Measurements from ENCODE around the gene COPB1. TPM values are rescaled to one million over a fixed set of nuclear protein-coding genes. Genes with fewer than 3 reads are reported as not detected.

The COPB1 gene
- total RNA-seq, 1 donor from 2014 or later = 135 TPM

- Mint-ChIP-seq H3K27me3 (ENCODE audit: unreplicated experiment) (no peaks in the 10 kb centered on the region), H3K4me3 (ENCODE audit: unreplicated experiment) (no peak overlapping the region), H3K27ac (ENCODE audit: unreplicated experiment) (peak overlapping the region; percentile 14), H3K4me1 (ENCODE audit: unreplicated experiment) (no peaks in the 10 kb centered on the region), H3K9me3 (ENCODE audit: unreplicated experiment) (no peaks in the 10 kb centered on the region), H3K36me3 (ENCODE audit: unreplicated experiment) (peaks cover 59% of the 10 kb centered on the region)
- TF ChIP-seq, protein P1, sequence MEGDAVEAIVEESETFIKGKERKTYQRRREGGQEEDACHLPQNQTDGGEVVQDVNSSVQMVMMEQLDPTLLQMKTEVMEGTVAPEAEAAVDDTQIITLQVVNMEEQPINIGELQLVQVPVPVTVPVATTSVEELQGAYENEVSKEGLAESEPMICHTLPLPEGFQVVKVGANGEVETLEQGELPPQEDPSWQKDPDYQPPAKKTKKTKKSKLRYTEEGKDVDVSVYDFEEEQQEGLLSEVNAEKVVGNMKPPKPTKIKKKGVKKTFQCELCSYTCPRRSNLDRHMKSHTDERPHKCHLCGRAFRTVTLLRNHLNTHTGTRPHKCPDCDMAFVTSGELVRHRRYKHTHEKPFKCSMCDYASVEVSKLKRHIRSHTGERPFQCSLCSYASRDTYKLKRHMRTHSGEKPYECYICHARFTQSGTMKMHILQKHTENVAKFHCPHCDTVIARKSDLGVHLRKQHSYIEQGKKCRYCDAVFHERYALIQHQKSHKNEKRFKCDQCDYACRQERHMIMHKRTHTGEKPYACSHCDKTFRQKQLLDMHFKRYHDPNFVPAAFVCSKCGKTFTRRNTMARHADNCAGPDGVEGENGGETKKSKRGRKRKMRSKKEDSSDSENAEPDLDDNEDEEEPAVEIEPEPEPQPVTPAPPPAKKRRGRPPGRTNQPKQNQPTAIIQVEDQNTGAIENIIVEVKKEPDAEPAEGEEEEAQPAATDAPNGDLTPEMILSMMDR (IDR thresholded peaks at IDR 0.05) = no peak
- no peak for DNase-seq (ENCODE audit: extremely low spot score, unreplicated experiment)
Measured at GRCh38 chr11:14480716-14481115, 18.9 kb downstream of the COPB1 start.

GRCh38 chr11:14471127-14471526 lies 28.5 kb downstream of the COPB1 start:
- no peak overlapping the region for H3K4me3 Mint-ChIP-seq (ENCODE audit: unreplicated experiment)
- no peaks in the 10 kb centered on the region for H3K27me3 Mint-ChIP-seq (ENCODE audit: unreplicated experiment)
- no peak overlapping the region for H3K27ac Mint-ChIP-seq (ENCODE audit: unreplicated experiment)
- DNase-seq (ENCODE audit: extremely low spot score, unreplicated experiment) = no peak
- TF ChIP-seq, protein P1 (IDR thresholded peaks at IDR 0.05) = no peak
- peaks cover 69% of the 10 kb centered on the region for H3K36me3 Mint-ChIP-seq (ENCODE audit: unreplicated experiment)
- H3K9me3 Mint-ChIP-seq (ENCODE audit: unreplicated experiment) = no peaks in the 10 kb centered on the region
- H3K4me1 Mint-ChIP-seq (ENCODE audit: unreplicated experiment) = peaks cover 2% of the 10 kb centered on the region

DNA sequence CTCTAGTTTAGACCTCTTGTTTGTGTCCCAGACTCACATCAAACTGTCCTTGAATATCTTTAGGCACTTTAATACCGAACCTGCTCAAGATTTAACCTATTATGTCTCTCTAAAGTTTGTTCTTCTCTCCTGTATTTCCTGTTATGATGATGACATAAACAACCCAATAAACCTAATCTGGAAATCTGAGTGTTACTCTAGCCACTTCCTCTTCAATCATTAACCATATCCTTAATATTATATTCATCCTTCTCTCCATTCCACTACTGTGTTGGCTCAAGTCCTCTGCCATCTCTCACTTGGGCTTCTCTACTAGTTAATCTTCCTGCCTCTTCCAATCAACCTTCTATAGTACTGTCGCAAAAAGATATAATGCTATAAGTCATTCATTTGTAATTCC lies 36.0 kb downstream of the COPB1 start:
- H3K4me3 Mint-ChIP-seq (ENCODE audit: unreplicated experiment) = no peak overlapping the region
- no peak overlapping the region for H3K27ac Mint-ChIP-seq (ENCODE audit: unreplicated experiment)
- H3K36me3 Mint-ChIP-seq (ENCODE audit: unreplicated experiment) = peaks cover 49% of the 10 kb centered on the region

GRCh38 chr11:14460147-14460546 lies 39.5 kb downstream of the COPB1 start:
- TF ChIP-seq, protein P1 (IDR thresholded peaks at IDR 0.05) = no peak
- Mint-ChIP-seq H3K4me1 (ENCODE audit: unreplicated experiment) (no peaks in the 10 kb centered on the region), H3K27ac (ENCODE audit: unreplicated experiment) (no peak overlapping the region), H3K36me3 (ENCODE audit: unreplicated experiment) (peaks cover 31% of the 10 kb centered on the region), H3K4me3 (ENCODE audit: unreplicated experiment) (no peak overlapping the region), H3K27me3 (ENCODE audit: unreplicated experiment) (no peaks in the 10 kb centered on the region), H3K9me3 (ENCODE audit: unreplicated experiment) (no peaks in the 10 kb centered on the region)
- no peak for DNase-seq (ENCODE audit: extremely low spot score, unreplicated experiment)

More for the DNA sequence above, 36.0 kb downstream of the COPB1 start:
- H3K27me3 Mint-ChIP-seq (ENCODE audit: unreplicated experiment) = no peaks in the 10 kb centered on the region
- no peak for DNase-seq (ENCODE audit: extremely low spot score, unreplicated experiment)
- H3K9me3 Mint-ChIP-seq (ENCODE audit: unreplicated experiment) = no peaks in the 10 kb centered on the region
- TF ChIP-seq, protein P1 (IDR thresholded peaks at IDR 0.05) = no peak
- H3K4me1 Mint-ChIP-seq (ENCODE audit: unreplicated experiment) = no peaks in the 10 kb centered on the region

- no peaks in the 10 kb centered on the region for H3K27me3 Mint-ChIP-seq (ENCODE audit: unreplicated experiment)
- no peak overlapping the region for H3K4me3 Mint-ChIP-seq (ENCODE audit: unreplicated experiment)
- DNase-seq (ENCODE audit: extremely low spot score, unreplicated experiment) = no peak
Measured at GRCh38 chr11:14458377-14458776, 41.2 kb downstream of the COPB1 start.

More at GRCh38 chr11:14458377-14458776, 41.2 kb downstream of the COPB1 start:
- H3K27ac Mint-ChIP-seq (ENCODE audit: unreplicated experiment) = no peak overlapping the region
- TF ChIP-seq, protein P1 (IDR thresholded peaks at IDR 0.05) = no peak
- H3K36me3 Mint-ChIP-seq (ENCODE audit: unreplicated experiment) = peaks cover 30% of the 10 kb centered on the region
- peaks cover 3% of the 10 kb centered on the region for H3K4me1 Mint-ChIP-seq (ENCODE audit: unreplicated experiment)
- H3K9me3 Mint-ChIP-seq (ENCODE audit: unreplicated experiment) = no peaks in the 10 kb centered on the region

Data from osteocyte (in vitro differentiated cells).